Measurements from ENCODE around the gene MCM7. TPM values are rescaled to one million over a fixed set of nuclear protein-coding genes. Genes with fewer than 3 reads are reported as not detected.

MCM7 gene
- total and polyA plus RNA-seq, 2 of the 13 experiments (the other 11 are each of a cell fraction or from before 2014, with no cell fraction given), result 84.5 to 214 TPM

- TF ChIP-seq, protein P1, sequence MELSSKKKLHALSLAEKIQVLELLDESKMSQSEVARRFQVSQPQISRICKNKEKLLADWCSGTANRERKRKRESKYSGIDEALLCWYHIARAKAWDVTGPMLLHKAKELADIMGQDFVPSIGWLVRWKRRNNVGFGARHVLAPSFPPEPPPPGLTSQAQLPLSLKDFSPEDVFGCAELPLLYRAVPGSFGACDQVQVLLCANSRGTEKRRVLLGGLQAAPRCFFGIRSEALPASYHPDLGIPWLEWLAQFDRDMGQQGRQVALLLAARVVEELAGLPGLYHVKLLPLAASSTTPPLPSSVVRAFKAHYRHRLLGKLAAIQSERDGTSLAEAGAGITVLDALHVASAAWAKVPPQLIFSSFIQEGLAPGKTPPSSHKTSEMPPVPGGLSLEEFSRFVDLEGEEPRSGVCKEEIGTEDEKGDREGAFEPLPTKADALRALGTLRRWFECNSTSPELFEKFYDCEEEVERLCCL (CRISPR knock-in tag; IDR thresholded peaks at IDR 0.05; ENCODE audit: borderline replicate concordance), result no peak
- TF ChIP-seq ZIK1 (CRISPR knock-in tag; IDR thresholded peaks at IDR 0.05; ENCODE audit: borderline replicate concordance, low read depth), result no peak
- no peak for TF ChIP-seq SMAD1 (CRISPR knock-in tag; IDR thresholded peaks at IDR 0.05; ENCODE audit: borderline replicate concordance, low read depth)
- TF ChIP-seq ZNF703 (CRISPR knock-in tag; IDR thresholded peaks at IDR 0.05; ENCODE audit: borderline replicate concordance), result no peak
- TF ChIP-seq, protein P2, sequence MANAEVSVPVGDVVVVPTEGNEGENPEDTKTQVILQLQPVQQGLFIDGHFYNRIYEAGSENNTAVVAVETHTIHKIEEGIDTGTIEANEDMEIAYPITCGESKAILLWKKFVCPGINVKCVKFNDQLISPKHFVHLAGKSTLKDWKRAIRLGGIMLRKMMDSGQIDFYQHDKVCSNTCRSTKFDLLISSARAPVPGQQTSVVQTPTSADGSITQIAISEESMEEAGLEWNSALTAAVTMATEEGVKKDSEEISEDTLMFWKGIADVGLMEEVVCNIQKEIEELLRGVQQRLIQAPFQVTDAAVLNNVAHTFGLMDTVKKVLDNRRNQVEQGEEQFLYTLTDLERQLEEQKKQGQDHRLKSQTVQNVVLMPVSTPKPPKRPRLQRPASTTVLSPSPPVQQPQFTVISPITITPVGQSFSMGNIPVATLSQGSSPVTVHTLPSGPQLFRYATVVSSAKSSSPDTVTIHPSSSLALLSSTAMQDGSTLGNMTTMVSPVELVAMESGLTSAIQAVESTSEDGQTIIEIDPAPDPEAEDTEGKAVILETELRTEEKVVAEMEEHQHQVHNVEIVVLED (CRISPR knock-in tag; IDR thresholded peaks at IDR 0.05; ENCODE audit: borderline replicate concordance), result no peak
- TF ChIP-seq, protein P3, sequence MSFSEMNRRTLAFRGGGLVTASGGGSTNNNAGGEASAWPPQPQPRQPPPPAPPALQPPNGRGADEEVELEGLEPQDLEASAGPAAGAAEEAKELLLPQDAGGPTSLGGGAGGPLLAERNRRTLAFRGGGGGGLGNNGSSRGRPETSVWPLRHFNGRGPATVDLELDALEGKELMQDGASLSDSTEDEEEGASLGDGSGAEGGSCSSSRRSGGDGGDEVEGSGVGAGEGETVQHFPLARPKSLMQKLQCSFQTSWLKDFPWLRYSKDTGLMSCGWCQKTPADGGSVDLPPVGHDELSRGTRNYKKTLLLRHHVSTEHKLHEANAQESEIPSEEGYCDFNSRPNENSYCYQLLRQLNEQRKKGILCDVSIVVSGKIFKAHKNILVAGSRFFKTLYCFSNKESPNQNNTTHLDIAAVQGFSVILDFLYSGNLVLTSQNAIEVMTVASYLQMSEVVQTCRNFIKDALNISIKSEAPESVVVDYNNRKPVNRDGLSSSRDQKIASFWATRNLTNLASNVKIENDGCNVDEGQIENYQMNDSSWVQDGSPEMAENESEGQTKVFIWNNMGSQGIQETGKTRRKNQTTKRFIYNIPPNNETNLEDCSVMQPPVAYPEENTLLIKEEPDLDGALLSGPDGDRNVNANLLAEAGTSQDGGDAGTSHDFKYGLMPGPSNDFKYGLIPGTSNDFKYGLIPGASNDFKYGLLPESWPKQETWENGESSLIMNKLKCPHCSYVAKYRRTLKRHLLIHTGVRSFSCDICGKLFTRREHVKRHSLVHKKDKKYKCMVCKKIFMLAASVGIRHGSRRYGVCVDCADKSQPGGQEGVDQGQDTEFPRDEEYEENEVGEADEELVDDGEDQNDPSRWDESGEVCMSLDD (CRISPR knock-in tag; IDR thresholded peaks at IDR 0.05; ENCODE audit: borderline replicate concordance), result no peak
- peak; percentile 77; the same call in 1 of the 2 replicates for TF ChIP-seq ERF (CRISPR knock-in tag; IDR thresholded peaks at IDR 0.05)
- no peak for TF ChIP-seq PAX8 (CRISPR knock-in tag; IDR thresholded peaks at IDR 0.05; ENCODE audit: borderline replicate concordance)
- no peak for TF ChIP-seq REL (CRISPR knock-in tag; conservative IDR thresholded peaks at IDR 0.05)
- TF ChIP-seq JARID2 (CRISPR knock-in tag; IDR thresholded peaks at IDR 0.05; ENCODE audit: insufficient replicate concordance), result no peak
- no peak for TF ChIP-seq MEIS1 (CRISPR knock-in tag; IDR thresholded peaks at IDR 0.05; ENCODE audit: borderline replicate concordance)
- TF ChIP-seq KLF15 (CRISPR knock-in tag; IDR thresholded peaks at IDR 0.05; ENCODE audit: borderline replicate concordance), result no peak
- TF ChIP-seq, protein P4, sequence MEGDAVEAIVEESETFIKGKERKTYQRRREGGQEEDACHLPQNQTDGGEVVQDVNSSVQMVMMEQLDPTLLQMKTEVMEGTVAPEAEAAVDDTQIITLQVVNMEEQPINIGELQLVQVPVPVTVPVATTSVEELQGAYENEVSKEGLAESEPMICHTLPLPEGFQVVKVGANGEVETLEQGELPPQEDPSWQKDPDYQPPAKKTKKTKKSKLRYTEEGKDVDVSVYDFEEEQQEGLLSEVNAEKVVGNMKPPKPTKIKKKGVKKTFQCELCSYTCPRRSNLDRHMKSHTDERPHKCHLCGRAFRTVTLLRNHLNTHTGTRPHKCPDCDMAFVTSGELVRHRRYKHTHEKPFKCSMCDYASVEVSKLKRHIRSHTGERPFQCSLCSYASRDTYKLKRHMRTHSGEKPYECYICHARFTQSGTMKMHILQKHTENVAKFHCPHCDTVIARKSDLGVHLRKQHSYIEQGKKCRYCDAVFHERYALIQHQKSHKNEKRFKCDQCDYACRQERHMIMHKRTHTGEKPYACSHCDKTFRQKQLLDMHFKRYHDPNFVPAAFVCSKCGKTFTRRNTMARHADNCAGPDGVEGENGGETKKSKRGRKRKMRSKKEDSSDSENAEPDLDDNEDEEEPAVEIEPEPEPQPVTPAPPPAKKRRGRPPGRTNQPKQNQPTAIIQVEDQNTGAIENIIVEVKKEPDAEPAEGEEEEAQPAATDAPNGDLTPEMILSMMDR (CRISPR knock-in tag; IDR thresholded peaks at IDR 0.05), result peak; percentile 94
- TF ChIP-seq ZNF367 (CRISPR knock-in tag; IDR thresholded peaks at IDR 0.05; ENCODE audit: borderline replicate concordance), result no peak
- 0 out of 2 replicates have a peak, but pooled peaks have one; percentile 25 for TF ChIP-seq RFXAP (CRISPR knock-in tag; IDR thresholded peaks at IDR 0.05; ENCODE audit: borderline replicate concordance)
- TF ChIP-seq HHEX (CRISPR knock-in tag; IDR thresholded peaks at IDR 0.05), result no peak
- TF ChIP-seq THAP11 (CRISPR knock-in tag; IDR thresholded peaks at IDR 0.05), result peak; percentile 23; the same call in 1 of the 2 replicates
- TF ChIP-seq, protein P5, sequence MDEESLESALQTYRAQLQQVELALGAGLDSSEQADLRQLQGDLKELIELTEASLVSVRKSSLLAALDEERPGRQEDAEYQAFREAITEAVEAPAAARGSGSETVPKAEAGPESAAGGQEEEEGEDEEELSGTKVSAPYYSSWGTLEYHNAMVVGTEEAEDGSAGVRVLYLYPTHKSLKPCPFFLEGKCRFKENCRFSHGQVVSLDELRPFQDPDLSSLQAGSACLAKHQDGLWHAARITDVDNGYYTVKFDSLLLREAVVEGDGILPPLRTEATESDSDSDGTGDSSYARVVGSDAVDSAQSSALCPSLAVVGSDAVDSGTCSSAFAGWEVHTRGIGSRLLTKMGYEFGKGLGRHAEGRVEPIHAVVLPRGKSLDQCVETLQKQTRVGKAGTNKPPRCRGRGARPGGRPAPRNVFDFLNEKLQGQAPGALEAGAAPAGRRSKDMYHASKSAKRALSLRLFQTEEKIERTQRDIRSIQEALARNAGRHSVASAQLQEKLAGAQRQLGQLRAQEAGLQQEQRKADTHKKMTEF (CRISPR knock-in tag; IDR thresholded peaks at IDR 0.05), result no peak
- TF ChIP-seq ZNF350 (CRISPR knock-in tag; IDR thresholded peaks at IDR 0.05; ENCODE audit: borderline replicate concordance, low read depth), result no peak
- TF ChIP-seq STAG1 (CRISPR knock-in tag; IDR thresholded peaks at IDR 0.05), result peak; percentile 95
- TF ChIP-seq ZNF468 (CRISPR knock-in tag; IDR thresholded peaks at IDR 0.05), result no peak
Measured at GRCh38 chr7:100132697-100133151, 31.5 kb upstream of the MCM7 start (continued).

Measured in HepG2 (cell line).